Measurements from ENCODE around the gene DBNL. TPM values are rescaled to one million over a fixed set of nuclear protein-coding genes. Genes with fewer than 3 reads are reported as not detected.
A peak's percentile ranks its signal among the peaks of the same experiment; 100 is the strongest.

DBNL gene
- total RNA-seq, 1 donor from 2014 or later: 140 TPM

- DNase-seq (ENCODE audit: extremely low read depth, low read depth, low spot score): no peak
These were observed 16.6 kb downstream of the DBNL start for GRCh38 chr7:44060948-44061644.

- no peak for DNase-seq (ENCODE audit: extremely low read depth, low read depth, low spot score)
These were observed 17.2 kb downstream of the DBNL start for GRCh38 chr7:44061645-44062179.

GRCh38 chr7:44062180-44062902 is 17.8 kb downstream of the DBNL start:
- DNase-seq (ENCODE audit: extremely low read depth, low read depth, low spot score): no peak

- DNase-seq (ENCODE audit: extremely low read depth, low read depth, low spot score): no peak
These were observed 18.4 kb downstream of the DBNL start for GRCh38 chr7:44062903-44063295.

GRCh38 chr7:44063547-44063893 is 19.0 kb downstream of the DBNL start:
- no peak for DNase-seq (ENCODE audit: extremely low read depth, low read depth, low spot score)

GRCh38 chr7:44063894-44064651 is 19.6 kb downstream of the DBNL start:
- DNase-seq (ENCODE audit: extremely low read depth, low read depth, low spot score): no peak

GRCh38 chr7:44064791-44065430 is 20.4 kb downstream of the DBNL start:
- no peak for DNase-seq (ENCODE audit: extremely low read depth, low read depth, low spot score)

- DNase-seq (ENCODE audit: extremely low read depth, low read depth, low spot score): no peak
These were observed 21.1 kb downstream of the DBNL start, which contains the start of gene PGAM2 for GRCh38 chr7:44065431-44066110. Gene PGAM2, minus strand, starts transcription at chr7:44065567. Its CDS starts 38 bp downstream, at chr7:44065529.

- DNase-seq (ENCODE audit: extremely low read depth, low read depth, low spot score): no peak
These were observed 21.6 kb downstream of the DBNL start for GRCh38 chr7:44066111-44066460.

- no peak for DNase-seq (ENCODE audit: extremely low read depth, low read depth, low spot score)
These were observed 22.1 kb downstream of the DBNL start for GRCh38 chr7:44066494-44067063.

GRCh38 chr7:44067064-44067951 is 22.8 kb downstream of the DBNL start:
- DNase-seq (ENCODE audit: extremely low read depth, low read depth, low spot score): no peak

GRCh38 chr7:44068054-44068453 is 23.6 kb downstream of the DBNL start:
- DNase-seq (ENCODE audit: extremely low read depth, low read depth, low spot score): no peak

- DNase-seq (ENCODE audit: extremely low read depth, low read depth, low spot score): no peak
These were observed 27.3 kb downstream of the DBNL start for GRCh38 chr7:44071726-44072363.

- peak; percentile 66 for DNase-seq (ENCODE audit: extremely low read depth, low read depth, low spot score)
These were observed 28.1 kb downstream of the DBNL start for GRCh38 chr7:44072364-44073231.

- DNase-seq (ENCODE audit: extremely low read depth, low read depth, low spot score): no peak
These were observed 29.3 kb downstream of the DBNL start for GRCh38 chr7:44073664-44074348.

GRCh38 chr7:44074349-44074695 is 29.8 kb downstream of the DBNL start:
- DNase-seq (ENCODE audit: extremely low read depth, low read depth, low spot score): no peak

All from glomerular endothelial cell (primary cell).